Fibroblast of peridontal ligament (primary cell): ENCODE results near the gene MRPS22.
"Not testable (repeated sequence)": the region's sequence is repeated elsewhere in the genome, so short reads cannot be mapped to it uniquely, and the experiment has no call there.

Experiments used
- DNase-seq: peaks from one replicate; pipeline ENCODE4 v3.0.0-alpha.2; 2010; ENCODE audit errors: extremely low read depth

Gene MRPS22

GRCh38 chr3:139338405-139338804, 5.4 kb upstream of the MRPS22 start:
- no peak for DNase-seq

- DNase-seq, result no peak
Observed at GRCh38 chr3:139339219-139339906, 4.5 kb upstream of the MRPS22 start.

- no peak for DNase-seq
Observed at GRCh38 chr3:139340784-139341183, 3.0 kb upstream of the MRPS22 start.

DNA sequence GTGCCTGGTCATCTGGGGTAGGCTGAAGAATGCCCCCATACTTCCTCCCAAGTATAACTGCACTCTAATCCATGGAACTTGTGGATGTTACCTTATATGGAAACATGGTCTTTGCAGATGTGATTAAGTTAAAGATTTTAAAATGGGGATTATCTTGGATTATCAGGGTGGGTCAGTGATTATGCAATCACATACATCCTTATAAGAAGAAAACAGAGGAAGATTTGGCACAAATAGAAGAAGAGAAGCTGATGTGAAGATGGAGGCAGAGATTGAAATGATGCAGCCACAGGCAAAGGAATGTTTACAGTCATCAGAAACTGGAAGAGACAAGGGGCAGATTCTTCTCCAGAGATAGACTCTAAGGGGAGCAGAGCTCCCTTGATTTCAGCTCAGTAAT, 1.8 kb upstream of the MRPS22 start:
- DNase-seq, result no peak

GRCh38 chr3:139346771-139347170, 3.0 kb downstream of the MRPS22 start:
- no peak for DNase-seq

- DNase-seq, result peak; percentile 74
Observed at GRCh38 chr3:139353920-139354556, 10.2 kb downstream of the MRPS22 start.

DNA sequence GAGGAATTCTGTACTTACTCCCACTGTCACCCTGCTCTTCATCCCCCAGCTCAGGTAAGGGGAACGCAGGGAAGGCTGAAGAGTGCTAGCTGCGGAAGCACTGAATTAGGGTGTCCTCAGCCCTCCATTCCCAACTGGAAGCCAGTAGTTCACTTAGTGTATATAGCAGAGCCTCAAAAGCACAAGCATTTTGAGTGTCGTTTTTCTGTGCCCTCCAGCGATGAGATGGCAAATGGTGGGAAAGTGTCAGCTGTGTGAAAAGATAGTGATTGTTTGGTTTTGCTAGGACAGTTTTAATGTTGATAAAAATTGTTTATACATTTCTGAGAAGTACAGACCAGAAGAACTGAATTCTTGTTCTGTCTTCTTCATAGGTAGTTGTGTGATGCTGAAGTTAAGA, 10.8 kb downstream of the MRPS22 start:
- no peak for DNase-seq

DNA sequence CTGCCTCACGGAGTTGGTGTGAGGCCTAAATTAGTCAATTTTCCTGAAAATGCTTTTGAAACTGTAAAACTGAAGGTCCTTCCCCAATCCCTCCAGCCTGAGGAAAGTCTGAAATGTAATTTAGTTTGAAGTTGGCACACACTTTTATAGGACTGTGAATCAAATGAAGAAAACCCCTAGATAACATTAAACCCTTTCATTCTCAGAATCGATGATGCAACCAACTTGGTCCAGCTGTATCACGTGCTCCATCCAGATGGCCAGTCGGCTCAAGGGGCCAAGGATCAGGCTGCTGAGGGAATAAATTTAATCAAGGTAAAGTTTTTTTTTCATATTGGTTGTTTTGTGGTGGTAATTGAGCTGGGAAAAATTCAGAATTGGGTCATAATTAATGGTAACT, 11.7 kb downstream of the MRPS22 start:
- DNase-seq, result peak; percentile 39

- DNase-seq, result no peak
Observed at GRCh38 chr3:139355891-139356290, 12.1 kb downstream of the MRPS22 start.

- DNase-seq, result no peak
Observed at GRCh38 chr3:139357899-139358298, 14.1 kb downstream of the MRPS22 start.

GRCh38 chr3:139358841-139359562, 15.2 kb downstream of the MRPS22 start:
- no peak for DNase-seq

DNA sequence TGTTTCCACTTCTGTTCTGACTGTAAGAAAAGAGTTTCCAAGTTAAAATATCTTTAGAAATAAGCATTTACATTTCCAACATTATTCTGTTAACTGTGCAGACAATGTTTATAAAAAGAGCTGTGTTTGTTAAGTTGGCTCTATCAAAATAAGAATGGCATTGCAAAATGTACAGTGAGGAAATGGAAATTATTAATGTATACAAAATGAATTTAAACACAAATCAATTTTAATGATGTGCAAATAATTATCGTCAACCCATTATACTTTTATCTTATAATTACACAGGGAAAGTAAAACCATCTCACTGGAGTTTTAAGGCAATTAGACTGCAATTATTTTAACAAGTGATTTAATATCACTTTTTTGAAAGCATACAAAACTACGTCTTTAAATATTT, 17.5 kb downstream of the MRPS22 start:
- no peak for DNase-seq

GRCh38 chr3:139364549-139364948, 20.7 kb downstream of the MRPS22 start:
- DNase-seq, result no peak

- no peak for DNase-seq
Observed at GRCh38 chr3:139374099-139374498, 30.3 kb downstream of the MRPS22 start.

DNA sequence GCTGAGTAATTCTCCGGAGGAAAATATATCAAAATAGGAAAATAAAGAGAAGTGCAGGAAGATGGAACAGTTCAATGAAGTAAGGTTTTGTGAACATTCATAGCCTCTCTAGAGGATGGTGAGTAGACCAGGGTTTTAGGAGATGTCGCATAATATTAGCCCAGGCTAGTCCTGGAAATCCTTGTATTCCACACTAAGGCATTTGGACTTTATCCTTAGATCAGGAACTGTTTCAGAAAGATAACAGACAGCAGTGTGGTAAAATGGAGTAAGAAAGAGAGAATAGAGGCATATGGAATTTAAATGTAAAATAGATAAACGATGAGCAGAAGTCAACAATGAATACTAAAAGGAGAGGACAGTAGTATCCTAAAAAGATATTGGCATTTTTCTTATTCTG, 33.6 kb downstream of the MRPS22 start:
- no peak for DNase-seq

DNA sequence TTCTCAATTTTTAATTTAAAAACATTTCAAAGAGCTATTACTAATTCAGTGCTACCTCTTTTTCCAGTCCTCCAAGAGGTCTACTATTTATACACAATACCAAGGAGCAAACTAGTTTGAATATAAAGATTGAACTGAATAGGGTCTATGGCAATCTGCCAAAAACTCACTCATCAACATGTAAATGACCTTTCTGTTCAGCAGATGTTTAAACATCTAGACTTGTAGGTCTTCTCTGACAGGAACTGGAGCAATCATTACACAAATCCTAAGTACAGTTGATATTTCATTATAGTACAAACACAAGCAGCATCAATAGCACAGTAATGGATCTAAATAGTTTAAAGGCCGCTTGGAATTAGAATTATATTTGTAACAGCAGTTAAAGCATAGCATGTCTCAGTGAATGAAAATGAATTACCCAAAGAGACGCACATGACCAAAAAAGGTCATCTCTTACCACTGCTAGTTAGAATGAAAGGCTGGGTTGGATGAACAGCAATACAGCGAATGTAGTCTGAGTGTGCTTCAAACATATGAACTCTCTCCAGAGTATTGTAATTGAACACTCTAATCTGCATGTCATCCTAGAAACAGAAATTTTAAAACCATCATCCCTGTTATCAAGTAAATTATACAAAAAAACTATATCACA, 34.9 kb downstream of the MRPS22 start:
- no peak for DNase-seq

GRCh38 chr3:139380575-139380974, 36.8 kb downstream of the MRPS22 start:
- no peak for DNase-seq

- DNase-seq, result not testable (repeated sequence)
Observed at GRCh38 chr3:139382291-139382690, 38.5 kb downstream of the MRPS22 start.

- no peak for DNase-seq
Observed at GRCh38 chr3:139388077-139388476, 44.3 kb downstream of the MRPS22 start.

DNA sequence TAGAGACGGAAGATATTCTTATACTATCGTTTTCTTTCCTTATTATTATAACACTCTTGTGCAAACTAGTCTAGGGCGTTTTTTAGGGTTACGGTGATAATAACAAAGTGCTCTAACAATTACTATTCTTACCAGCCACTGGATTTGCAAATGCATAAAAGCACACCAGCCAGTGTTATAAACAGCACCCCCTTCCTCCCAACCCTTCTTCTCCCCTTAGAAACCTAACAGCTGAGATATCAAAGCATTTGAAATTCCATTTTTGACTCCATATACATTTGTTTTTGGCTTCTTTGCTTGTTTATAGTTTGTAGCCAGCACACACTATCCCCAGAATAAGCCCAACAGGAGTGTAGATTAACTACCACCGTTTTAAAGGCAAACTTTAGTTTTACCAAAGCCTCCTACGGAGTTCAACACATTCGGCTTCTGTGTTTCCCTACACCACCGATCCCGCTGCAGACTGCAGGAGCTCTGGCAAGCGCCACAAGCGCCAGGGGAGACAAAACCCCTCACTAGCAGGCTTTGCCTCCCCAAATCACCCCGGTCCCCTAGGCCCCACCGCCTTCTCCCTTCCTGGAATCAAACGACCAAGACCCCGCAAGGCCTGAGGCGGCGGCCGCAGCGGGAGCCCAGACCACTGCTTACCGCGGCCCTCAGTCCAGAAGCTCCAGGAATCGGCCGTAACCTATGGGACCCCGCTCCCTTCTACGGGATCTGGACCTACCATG, 45.2 kb downstream of the MRPS22 start:
- no peak for DNase-seq

- peak; percentile 99 for DNase-seq
Observed at GRCh38 chr3:139389552-139390368, 45.9 kb downstream of the MRPS22 start, which contains the start of gene COPB2. COPB2 (minus strand) TSS chr3:139389647; CDS start chr3:139389550, 97 bp downstream.
